KMS-11 (cell line): ENCODE results near the gene ENPP7.

ENCODE experiments used
- H2AFZ ChIP-seq: fragments of 200-600 bp; sonication (generic); 2 replicates; pipeline ENCODE4 v1.6.1; 2016; ENCODE audit warnings: antibody characterized with exemption, mixed run types, low read depth
- H3K27ac ChIP-seq: fragments of 200-600 bp; sonication (generic); 2 replicates; pipeline ENCODE4 v1.6.1; 2016; ENCODE audit warnings: mild to moderate bottlenecking, mixed run types
- H3K27me3 ChIP-seq: fragments of 200-600 bp; sonication (generic); 2 replicates; pipeline ENCODE4 v1.6.1; 2017; ENCODE audit warnings: mild to moderate bottlenecking, low read depth, mixed run types, moderate library complexity; ENCODE audit not compliant: insufficient read depth
- H3K36me3 ChIP-seq: fragments of 200-600 bp; sonication (generic); 2 replicates; pipeline ENCODE4 v1.6.1; 2017; ENCODE audit warnings: mild to moderate bottlenecking, mixed run types; ENCODE audit not compliant: insufficient read depth
- H3K4me1 ChIP-seq: fragments of 200-600 bp; sonication (generic); 2 replicates; pipeline ENCODE4 v1.6.1; 2016; ENCODE audit warnings: mild to moderate bottlenecking, low read depth, mixed run types; ENCODE audit not compliant: poor library complexity, severe bottlenecking
- H3K4me2 ChIP-seq: fragments of 200-600 bp; sonication (generic); 2 replicates; pipeline ENCODE4 v1.7.0; 2016; ENCODE audit warnings: mild to moderate bottlenecking, mixed run types
- H3K4me3 ChIP-seq: fragments of 200-600 bp; sonication (generic); IDR thresholded peaks from 2 replicates; pipeline ENCODE4 v1.6.1; 2017; ENCODE audit warnings: low read depth, low read length, mixed read lengths; ENCODE audit not compliant: insufficient read depth
- H3K79me2 ChIP-seq: fragments of 200-600 bp; sonication (generic); 2 replicates; pipeline ENCODE4 v1.6.1; 2016; ENCODE audit warnings: low read depth, mixed run types; ENCODE audit not compliant: insufficient read depth
- H3K9ac ChIP-seq: fragments of 200-600 bp; sonication (generic); 2 replicates; pipeline ENCODE4 v1.6.1; 2016; ENCODE audit warnings: mild to moderate bottlenecking, mixed run types
- H4K20me1 ChIP-seq: fragments of 200-600 bp; sonication (generic); 2 replicates; pipeline ENCODE4 v1.6.1; 2016; ENCODE audit warnings: mild to moderate bottlenecking, mixed run types; ENCODE audit not compliant: insufficient read depth
- CTCF ChIP-seq: fragments of 200-600 bp; sonication (generic); conservative IDR thresholded peaks from 2 replicates; pipeline ENCODE4 v1.6.1; 2017; ENCODE audit warnings: low read depth, mild to moderate bottlenecking, antibody characterized with exemption, low read length, moderate library complexity, mixed read lengths

Gene ENPP7

GRCh38 chr17:79741401-79741750 is 10.6 kb downstream of the ENPP7 start:
- no peak overlapping the region for H3K4me3 ChIP-seq

GRCh38 chr17:79741751-79742588 is 11.2 kb downstream of the ENPP7 start:
- H2AFZ ChIP-seq = no peak overlapping the region
- no peaks in the 10 kb centered on the region for H3K79me2 ChIP-seq
- no peaks in the 10 kb centered on the region for H3K36me3 ChIP-seq
- TF ChIP-seq CTCF = peak; percentile 94
- H3K9ac ChIP-seq = no peak overlapping the region
- H4K20me1 ChIP-seq = no peaks in the 10 kb centered on the region
- no peak overlapping the region for H3K4me3 ChIP-seq
- H3K27me3 ChIP-seq = peaks cover 67% of the 10 kb centered on the region
- H3K27ac ChIP-seq = no peak overlapping the region
- H3K4me2 ChIP-seq = no peak overlapping the region; the same call in 1 of the 2 replicates
- H3K4me1 ChIP-seq = peaks cover 12% of the 10 kb centered on the region

More at GRCh38 chr17:79741401-79741750, 10.6 kb downstream of the ENPP7 start:
- no peak overlapping the region for H2AFZ ChIP-seq
- no peaks in the 10 kb centered on the region for H4K20me1 ChIP-seq
- peaks cover 70% of the 10 kb centered on the region for H3K27me3 ChIP-seq
- no peaks in the 10 kb centered on the region for H3K36me3 ChIP-seq
- no peaks in the 10 kb centered on the region for H3K79me2 ChIP-seq
- TF ChIP-seq CTCF = no peak
- no peak overlapping the region for H3K4me2 ChIP-seq
- no peak overlapping the region for H3K9ac ChIP-seq
- H3K4me1 ChIP-seq = peaks cover 10% of the 10 kb centered on the region
- no peak overlapping the region for H3K27ac ChIP-seq

GRCh38 chr17:79742589-79742918 is 11.8 kb downstream of the ENPP7 start:
- Histone ChIP-seq H3K79me2 (no peaks in the 10 kb centered on the region), H4K20me1 (no peaks in the 10 kb centered on the region), H3K4me3 (no peak overlapping the region), H3K27ac (no peak overlapping the region), H3K9ac (no peak overlapping the region), H3K4me1 (peaks cover 12% of the 10 kb centered on the region), H3K27me3 (peaks cover 66% of the 10 kb centered on the region), H3K4me2 (no peak overlapping the region), H3K36me3 (no peaks in the 10 kb centered on the region), H2AFZ (no peak overlapping the region)
- no peak for TF ChIP-seq CTCF

- H3K9ac ChIP-seq = no peak overlapping the region
- no peak overlapping the region for H3K4me2 ChIP-seq
- peaks cover 12% of the 10 kb centered on the region for H3K4me1 ChIP-seq
- H3K36me3 ChIP-seq = no peaks in the 10 kb centered on the region
- no peak for TF ChIP-seq CTCF
- peaks cover 61% of the 10 kb centered on the region for H3K27me3 ChIP-seq
- H3K27ac ChIP-seq = no peak overlapping the region
- H4K20me1 ChIP-seq = no peaks in the 10 kb centered on the region
- no peak overlapping the region for H3K4me3 ChIP-seq
- no peak overlapping the region for H2AFZ ChIP-seq
- H3K79me2 ChIP-seq = no peaks in the 10 kb centered on the region
Measured at GRCh38 chr17:79742951-79743476, 12.3 kb downstream of the ENPP7 start.
